ENCODE data around the gene STRN4.

DNA sequence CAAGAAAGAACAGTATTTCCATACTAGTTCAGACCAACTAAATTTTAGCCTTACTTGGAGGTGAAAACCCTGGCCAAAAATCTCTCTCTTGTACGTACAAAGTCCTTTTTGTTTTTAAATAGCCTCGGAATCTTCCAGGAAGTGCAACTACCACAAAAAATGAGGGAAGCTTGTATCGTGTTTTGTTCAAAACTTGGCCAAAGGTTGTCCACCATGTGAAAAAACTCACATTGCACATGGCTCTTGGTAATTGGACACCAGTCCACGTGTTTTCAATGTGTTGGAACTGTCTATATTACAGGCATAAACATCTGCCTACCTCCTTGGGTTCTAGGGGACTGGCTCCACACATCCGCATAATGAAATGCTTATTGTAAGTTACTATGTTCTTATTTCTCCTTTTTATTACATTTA, 15.2 kb upstream of the STRN4 start:
- TF ChIP-seq, protein P1, sequence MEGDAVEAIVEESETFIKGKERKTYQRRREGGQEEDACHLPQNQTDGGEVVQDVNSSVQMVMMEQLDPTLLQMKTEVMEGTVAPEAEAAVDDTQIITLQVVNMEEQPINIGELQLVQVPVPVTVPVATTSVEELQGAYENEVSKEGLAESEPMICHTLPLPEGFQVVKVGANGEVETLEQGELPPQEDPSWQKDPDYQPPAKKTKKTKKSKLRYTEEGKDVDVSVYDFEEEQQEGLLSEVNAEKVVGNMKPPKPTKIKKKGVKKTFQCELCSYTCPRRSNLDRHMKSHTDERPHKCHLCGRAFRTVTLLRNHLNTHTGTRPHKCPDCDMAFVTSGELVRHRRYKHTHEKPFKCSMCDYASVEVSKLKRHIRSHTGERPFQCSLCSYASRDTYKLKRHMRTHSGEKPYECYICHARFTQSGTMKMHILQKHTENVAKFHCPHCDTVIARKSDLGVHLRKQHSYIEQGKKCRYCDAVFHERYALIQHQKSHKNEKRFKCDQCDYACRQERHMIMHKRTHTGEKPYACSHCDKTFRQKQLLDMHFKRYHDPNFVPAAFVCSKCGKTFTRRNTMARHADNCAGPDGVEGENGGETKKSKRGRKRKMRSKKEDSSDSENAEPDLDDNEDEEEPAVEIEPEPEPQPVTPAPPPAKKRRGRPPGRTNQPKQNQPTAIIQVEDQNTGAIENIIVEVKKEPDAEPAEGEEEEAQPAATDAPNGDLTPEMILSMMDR (IDR thresholded peaks at IDR 0.05), result no peak
- TF ChIP-seq EZH2 (IDR thresholded peaks at IDR 0.05; ENCODE audit: borderline replicate concordance, insufficient read depth, low read depth, low read length, poor library complexity, severe bottlenecking), result no peak
